OCI-LY1 (cell line): ENCODE data around the gene TBL3.

Source experiments
- H2AFZ ChIP-seq: fragments of 200-600 bp; sonication (generic), shearing (Covaris generic); 2 replicates; pipeline ENCODE4 v1.6.0; 2014; ENCODE audit warnings: antibody characterized with exemption, mild to moderate bottlenecking, low read length
- H3F3A ChIP-seq: fragments of 200-600 bp; sonication (generic), shearing (Covaris generic); 2 replicates; pipeline ENCODE4 v1.6.0; 2014; ENCODE audit warnings: mild to moderate bottlenecking, antibody characterized with exemption, low read length, moderate library complexity; ENCODE audit not compliant: insufficient read depth
- H3K27ac ChIP-seq: fragments of 200-600 bp; sonication (generic); 2 replicates; pipeline ENCODE4 v1.5.1; 2014; ENCODE audit warnings: low read length, mixed run types, mild to moderate bottlenecking, low read depth; ENCODE audit not compliant: poor library complexity, severe bottlenecking
- H3K27me3 ChIP-seq: fragments of 200-600 bp; sonication (generic); 2 replicates; pipeline ENCODE4 v1.6.0; 2014; ENCODE audit warnings: antibody characterized with exemption, mild to moderate bottlenecking, low read length, moderate library complexity; ENCODE audit not compliant: insufficient read depth
- H3K36me3 ChIP-seq: fragments of 200-600 bp; sonication (generic); 2 replicates; pipeline ENCODE4 v1.6.1; 2014; ENCODE audit warnings: mild to moderate bottlenecking, antibody characterized with exemption, low read length, moderate library complexity, mixed read lengths; ENCODE audit not compliant: insufficient read depth
- H3K4me1 ChIP-seq: fragments of 200-600 bp; sonication (generic); 2 replicates; pipeline ENCODE4 v1.5.1; 2014; ENCODE audit warnings: mild to moderate bottlenecking, low read length, moderate library complexity; ENCODE audit not compliant: insufficient read depth, severe bottlenecking
- H3K4me2 ChIP-seq: fragments of 200-600 bp; sonication (generic), shearing (Covaris generic); 2 replicates; pipeline ENCODE4 v1.6.1; 2014; ENCODE audit warnings: low read length
- H3K4me3 ChIP-seq: fragments of 200-600 bp; sonication (generic); 2 replicates; pipeline ENCODE4 v1.5.1; 2014; ENCODE audit warnings: low read length, low read depth, mild to moderate bottlenecking, mixed read lengths; ENCODE audit not compliant: poor library complexity, severe bottlenecking
- H3K79me2 ChIP-seq: fragments of 200-600 bp; shearing (Covaris generic); 2 replicates; pipeline ENCODE4 v1.6.1; 2016; ENCODE audit warnings: mixed run types, low read length, mixed read lengths; ENCODE audit not compliant: insufficient read depth
- H3K9ac ChIP-seq: fragments of 200-600 bp; sonication (generic), shearing (Covaris generic); 2 replicates; pipeline ENCODE4 v1.6.1; 2014; ENCODE audit warnings: mild to moderate bottlenecking, low read length, mixed read lengths
- H3K9me2 ChIP-seq: fragments of 200-600 bp; sonication (generic), shearing (Covaris generic); 2 replicates; pipeline ENCODE4 v1.6.1; 2014; ENCODE audit warnings: low read depth, mild to moderate bottlenecking, low read length, mixed read lengths
- H3K9me3 ChIP-seq: fragments of 200-600 bp; shearing (Covaris generic); 2 replicates; pipeline ENCODE4 v1.6.1; 2014; ENCODE audit warnings: low read length, mixed read lengths
- H4K20me1 ChIP-seq: fragments of 200-600 bp; sonication (generic), shearing (Covaris generic); 2 replicates; pipeline ENCODE4 v1.6.0; 2016; ENCODE audit warnings: mild to moderate bottlenecking, low read length; ENCODE audit not compliant: insufficient read depth
- EZH2 ChIP-seq: fragments of 200-600 bp; sonication (generic), shearing (Covaris generic); IDR thresholded peaks from 2 replicates; pipeline ENCODE4 v1.8.0; 2017; ENCODE audit warnings: borderline replicate concordance, mixed run types, mild to moderate bottlenecking, antibody characterized with exemption, low read length, moderate library complexity, mixed read lengths
- TF ChIP-seq, protein P1 (sequence below): fragments of 200-600 bp; sonication (generic), shearing (Covaris generic); IDR thresholded peaks from 2 replicates; pipeline ENCODE4 v1.5.1; 2017; ENCODE audit warnings: mild to moderate bottlenecking, antibody characterized with exemption, low read length, moderate library complexity, mixed read lengths

TBL3 gene

DNA sequence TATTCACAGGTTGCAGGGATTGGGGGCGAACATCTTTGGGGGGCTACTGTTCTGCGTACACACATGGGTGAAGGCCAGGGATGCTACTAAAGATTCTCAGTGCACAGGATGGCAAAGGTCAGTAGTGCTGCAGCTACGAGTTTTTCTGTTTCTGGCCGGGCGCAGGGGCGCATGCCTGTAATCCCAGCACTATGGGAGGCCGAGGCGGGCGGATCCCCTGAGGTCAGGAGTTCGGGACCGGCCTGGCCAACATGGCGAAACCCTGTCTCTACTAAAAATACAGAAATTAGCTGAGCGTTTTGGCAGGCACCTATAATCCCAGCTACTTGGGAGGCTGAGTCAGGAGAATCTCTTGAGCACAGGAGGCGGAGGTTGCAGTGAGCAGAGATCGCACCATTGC lies 41.7 kb downstream of the TBL3 start:
- Histone ChIP-seq H4K20me1 (no peaks in the 10 kb centered on the region), H3K9me2 (no peaks in the 10 kb centered on the region), H3F3A (no peaks in the 10 kb centered on the region), H2AFZ (no peak overlapping the region), H3K9me3 (no peaks in the 10 kb centered on the region), H3K4me2 (no peak overlapping the region), H3K9ac (no peak overlapping the region), H3K4me1 (peaks cover 16% of the 10 kb centered on the region), H3K4me3 (no peak overlapping the region), H3K36me3 (no peaks in the 10 kb centered on the region), H3K27ac (no peak overlapping the region), H3K27me3 (no peaks in the 10 kb centered on the region), H3K79me2 (peaks cover 6% of the 10 kb centered on the region)
- TF ChIP-seq, protein P1, sequence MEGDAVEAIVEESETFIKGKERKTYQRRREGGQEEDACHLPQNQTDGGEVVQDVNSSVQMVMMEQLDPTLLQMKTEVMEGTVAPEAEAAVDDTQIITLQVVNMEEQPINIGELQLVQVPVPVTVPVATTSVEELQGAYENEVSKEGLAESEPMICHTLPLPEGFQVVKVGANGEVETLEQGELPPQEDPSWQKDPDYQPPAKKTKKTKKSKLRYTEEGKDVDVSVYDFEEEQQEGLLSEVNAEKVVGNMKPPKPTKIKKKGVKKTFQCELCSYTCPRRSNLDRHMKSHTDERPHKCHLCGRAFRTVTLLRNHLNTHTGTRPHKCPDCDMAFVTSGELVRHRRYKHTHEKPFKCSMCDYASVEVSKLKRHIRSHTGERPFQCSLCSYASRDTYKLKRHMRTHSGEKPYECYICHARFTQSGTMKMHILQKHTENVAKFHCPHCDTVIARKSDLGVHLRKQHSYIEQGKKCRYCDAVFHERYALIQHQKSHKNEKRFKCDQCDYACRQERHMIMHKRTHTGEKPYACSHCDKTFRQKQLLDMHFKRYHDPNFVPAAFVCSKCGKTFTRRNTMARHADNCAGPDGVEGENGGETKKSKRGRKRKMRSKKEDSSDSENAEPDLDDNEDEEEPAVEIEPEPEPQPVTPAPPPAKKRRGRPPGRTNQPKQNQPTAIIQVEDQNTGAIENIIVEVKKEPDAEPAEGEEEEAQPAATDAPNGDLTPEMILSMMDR = no peak

DNA sequence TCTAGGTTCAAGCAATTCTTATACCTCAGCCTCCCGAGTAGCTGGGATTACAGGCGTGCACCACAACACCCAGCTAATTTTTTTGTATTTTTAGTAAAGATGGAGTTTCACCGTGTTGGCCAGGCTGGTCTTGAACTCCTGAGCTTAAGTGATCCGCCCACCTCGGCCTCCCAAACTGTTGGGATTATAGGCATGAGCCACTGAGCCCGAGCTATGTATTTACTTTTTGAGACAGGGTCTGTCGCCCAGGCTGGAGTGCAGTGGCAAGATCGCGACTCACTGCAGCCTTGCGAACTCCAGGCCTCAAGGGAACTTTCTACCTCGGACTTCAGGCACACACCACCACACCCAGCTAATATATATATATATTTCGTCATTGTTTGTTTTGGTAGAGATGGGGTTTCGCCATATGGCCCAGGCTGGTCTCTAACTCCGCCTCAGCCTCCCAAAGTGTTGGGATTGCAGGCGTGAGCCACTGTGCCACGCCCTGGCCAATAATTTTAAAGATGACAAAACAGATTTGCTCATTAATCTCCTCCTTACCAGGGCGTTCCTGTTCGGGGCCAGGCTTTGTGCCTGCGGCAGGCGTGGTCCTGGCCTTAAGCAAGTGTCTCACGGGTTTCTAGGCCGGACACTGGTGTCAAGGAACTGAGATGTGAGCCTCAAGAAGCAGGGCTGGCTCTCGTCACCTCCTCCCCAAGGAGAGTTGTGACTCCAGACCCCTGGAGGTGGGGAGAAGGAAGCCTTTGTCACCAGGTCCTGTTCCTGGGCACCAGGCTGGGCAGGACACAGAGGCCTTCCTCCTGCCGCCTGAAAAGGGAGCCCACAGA lies 43.5 kb downstream of the TBL3 start:
- Histone ChIP-seq H3K9me3 (no peaks in the 10 kb centered on the region), H3K79me2 (no peaks in the 10 kb centered on the region), H2AFZ (no peak overlapping the region), H3K9me2 (no peaks in the 10 kb centered on the region), H3K4me2 (no peak overlapping the region), H3K4me3 (no peak overlapping the region), H3K9ac (no peak overlapping the region), H3K36me3 (no peaks in the 10 kb centered on the region), H3F3A (no peaks in the 10 kb centered on the region), H4K20me1 (no peaks in the 10 kb centered on the region), H3K27me3 (no peaks in the 10 kb centered on the region), H3K27ac (no peak overlapping the region), H3K4me1 (peaks cover 6% of the 10 kb centered on the region)
- no peak for TF ChIP-seq EZH2
- TF ChIP-seq, protein P1 = no peak

DNA sequence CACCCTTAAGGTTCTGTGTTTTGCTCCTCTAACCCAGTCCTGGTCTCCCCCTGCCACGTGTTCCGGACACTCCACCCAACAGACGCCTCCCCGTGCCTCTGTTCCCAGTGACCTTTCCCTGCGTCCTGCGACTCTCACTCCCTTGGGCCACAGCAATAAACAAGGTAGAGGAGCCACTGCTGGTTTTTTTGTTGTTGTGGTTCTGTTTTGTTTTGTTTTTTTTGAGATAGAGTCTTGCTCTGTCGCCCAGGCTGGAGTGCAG lies 44.0 kb downstream of the TBL3 start:
- no peak overlapping the region for H3K9ac ChIP-seq
- no peaks in the 10 kb centered on the region for H3K9me3 ChIP-seq
- no peak overlapping the region for H3K4me3 ChIP-seq
- no peak overlapping the region for H3K4me2 ChIP-seq
- H4K20me1 ChIP-seq = no peaks in the 10 kb centered on the region
- H3F3A ChIP-seq = no peaks in the 10 kb centered on the region
- no peaks in the 10 kb centered on the region for H3K9me2 ChIP-seq
- no peak overlapping the region for H2AFZ ChIP-seq
- no peak overlapping the region for H3K27ac ChIP-seq
- no peaks in the 10 kb centered on the region for H3K79me2 ChIP-seq
- H3K4me1 ChIP-seq = peaks cover under 1% of the 10 kb centered on the region
- H3K27me3 ChIP-seq = no peaks in the 10 kb centered on the region
- no peaks in the 10 kb centered on the region for H3K36me3 ChIP-seq
- TF ChIP-seq, protein P1 = no peak
- TF ChIP-seq EZH2 = no peak
